Right lung (tissue), 5 donors: ENCODE results near the gene USP35. TPM values are rescaled to one million over a fixed set of nuclear protein-coding genes. Genes with fewer than 3 reads are reported as not detected.

ENCODE experiments used
- DNase-seq, 2 donors: peaks; one replicate each; pipeline ENCODE4 v3.0.0-alpha.2; 2013
- polyA plus RNA-seq, 5 donors: library from polyadenylated mRNA; unstranded; fragments of 120-200 nt; gene quantifications; one replicate each; pipeline versions ENCODE4 v1.2.1 to v1.2.3, GENCODE V29; 2013; ENCODE audit warnings: inconsistent platforms in 1 of 5, low replicate concordance in 1 of 5; ENCODE audit not compliant: insufficient read length in 5 of 5, insufficient read depth in 1 of 5

The USP35 gene
- polyA plus RNA-seq, 5 donors, result 4.8 to 8.1 (median 7.2) TPM

GRCh38 chr11:78199015-78199652 lies 10.4 kb downstream of the USP35 start:
- no peak for DNase-seq

GRCh38 chr11:78199653-78200015 lies 10.9 kb downstream of the USP35 start:
- DNase-seq, result no peak

GRCh38 chr11:78200061-78200460 lies 11.3 kb downstream of the USP35 start:
- DNase-seq, result no peak

- DNase-seq, result no peak
Observed at GRCh38 chr11:78200553-78200952, 11.8 kb downstream of the USP35 start.

- no peak for DNase-seq
Observed at GRCh38 chr11:78201096-78201818, 12.5 kb downstream of the USP35 start.

GRCh38 chr11:78202733-78203167 lies 14.0 kb downstream of the USP35 start:
- DNase-seq, result no peak

- DNase-seq, result no peak
Observed at GRCh38 chr11:78203184-78203583, 14.5 kb downstream of the USP35 start.

- no peak for DNase-seq
Observed at GRCh38 chr11:78205256-78205655, 16.5 kb downstream of the USP35 start.

- no peak for DNase-seq
Observed at GRCh38 chr11:78205691-78206090, 17.0 kb downstream of the USP35 start.

- no peak for DNase-seq
Observed at GRCh38 chr11:78207532-78208256, 19.0 kb downstream of the USP35 start.

GRCh38 chr11:78208257-78209165 lies 19.8 kb downstream of the USP35 start:
- DNase-seq, result no peak

- no peak for DNase-seq
Observed at GRCh38 chr11:78209478-78209877, 20.8 kb downstream of the USP35 start.

GRCh38 chr11:78210000-78210608 lies 21.4 kb downstream of the USP35 start:
- DNase-seq, result no peak

GRCh38 chr11:78211565-78211964 lies 22.8 kb downstream of the USP35 start:
- no peak for DNase-seq

GRCh38 chr11:78212586-78213371 lies 24.1 kb downstream of the USP35 start:
- DNase-seq, result no peak

GRCh38 chr11:78213526-78214330 lies 25.0 kb downstream of the USP35 start:
- no peak for DNase-seq

- no peak for DNase-seq
Observed at GRCh38 chr11:78214331-78215194, 25.8 kb downstream of the USP35 start.

- no peak for DNase-seq
Observed at GRCh38 chr11:78216021-78216420, 27.3 kb downstream of the USP35 start.
